Sigmoid colon (tissue), 4 donors: ENCODE data around the gene ZNF277.

ENCODE experiments used
- EP300 ChIP-seq, 4 donors: sonication (generic); formaldehyde crosslinking; IDR thresholded peaks; one replicate each; pipeline ENCODE4 v1.6.1; 2017; ENCODE audit warnings: antibody characterized with exemption in 4 of 4
- POLR2A ChIP-seq, 2 donors: fragments of 450-650 bp; IDR thresholded peaks; one replicate each; pipeline ENCODE4 v1.6.1; 2016; ENCODE audit warnings: antibody characterized with exemption in 2 of 2, mild to moderate bottlenecking in 2 of 2, moderate library complexity in 2 of 2
- TF ChIP-seq, protein P1 (sequence below), 4 experiments: fragments of 450-650 bp in 3 of 4; fragments of 200-600 bp in 1 of 4; IDR thresholded peaks; one replicate each; pipeline ENCODE4 v1.5.1; 2016 to 2019; ENCODE audit warnings: antibody characterized with exemption in 4 of 4, mild to moderate bottlenecking in 3 of 4, moderate library complexity in 2 of 4

DNA sequence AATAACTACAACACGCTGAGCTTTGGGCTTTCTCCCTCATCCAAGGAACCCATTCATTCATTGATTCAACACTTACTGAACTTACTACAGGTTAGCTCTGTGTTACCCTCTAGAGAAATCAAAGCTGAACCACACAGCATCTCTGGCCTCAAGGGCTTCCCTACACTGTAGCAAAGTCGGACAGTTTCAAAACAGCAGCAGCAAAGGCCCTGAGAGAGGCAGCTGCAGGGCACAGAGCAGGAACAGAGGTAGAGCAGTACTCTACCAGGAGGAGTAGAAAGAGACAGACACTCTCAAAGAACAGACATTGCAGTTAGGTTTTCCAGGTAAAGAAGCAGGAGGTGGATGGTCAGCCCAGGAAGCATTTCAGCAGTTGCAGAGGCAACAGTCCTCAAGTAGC, 16.4 kb upstream of the ZNF277 start:
- TF ChIP-seq, protein P1, sequence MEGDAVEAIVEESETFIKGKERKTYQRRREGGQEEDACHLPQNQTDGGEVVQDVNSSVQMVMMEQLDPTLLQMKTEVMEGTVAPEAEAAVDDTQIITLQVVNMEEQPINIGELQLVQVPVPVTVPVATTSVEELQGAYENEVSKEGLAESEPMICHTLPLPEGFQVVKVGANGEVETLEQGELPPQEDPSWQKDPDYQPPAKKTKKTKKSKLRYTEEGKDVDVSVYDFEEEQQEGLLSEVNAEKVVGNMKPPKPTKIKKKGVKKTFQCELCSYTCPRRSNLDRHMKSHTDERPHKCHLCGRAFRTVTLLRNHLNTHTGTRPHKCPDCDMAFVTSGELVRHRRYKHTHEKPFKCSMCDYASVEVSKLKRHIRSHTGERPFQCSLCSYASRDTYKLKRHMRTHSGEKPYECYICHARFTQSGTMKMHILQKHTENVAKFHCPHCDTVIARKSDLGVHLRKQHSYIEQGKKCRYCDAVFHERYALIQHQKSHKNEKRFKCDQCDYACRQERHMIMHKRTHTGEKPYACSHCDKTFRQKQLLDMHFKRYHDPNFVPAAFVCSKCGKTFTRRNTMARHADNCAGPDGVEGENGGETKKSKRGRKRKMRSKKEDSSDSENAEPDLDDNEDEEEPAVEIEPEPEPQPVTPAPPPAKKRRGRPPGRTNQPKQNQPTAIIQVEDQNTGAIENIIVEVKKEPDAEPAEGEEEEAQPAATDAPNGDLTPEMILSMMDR (IDR thresholded peaks at IDR 0.05) = no peak
- TF ChIP-seq EP300 (IDR thresholded peaks at IDR 0.05) (no peak), POLR2A (IDR thresholded peaks at IDR 0.05) (no peak)
